H1 (cell line): ENCODE measurements around the gene DMAC2L. TPM values are rescaled to one million over a fixed set of nuclear protein-coding genes. Genes with fewer than 3 reads are reported as not detected.

Experiments
- polyA plus RNA-seq, 7 experiments: library from polyadenylated mRNA; depleted of rRNA in 3 of 7; stranded (reverse) in 5 of 7; unstranded in 2 of 7; fragments of >200 nt in 5 of 7; fragments of 200-250 nt in 2 of 7; gene quantifications; 1 replicate in 5 of 7; 2 replicates in 1 of 7; 4 replicates in 1 of 7; pipeline versions ENCODE4 v1.2.1 to v1.2.3, GENCODE V29; 2011 to 2013; ENCODE audit warnings: missing spikeins in 2 of 7, mixed read lengths in 2 of 7
- total RNA-seq: library from RNA; stranded (reverse); fragmentation: NEBNext Ultra II Directional; extraction: Animal tissue kit (Norgen Biotek cat#: 25700); gene quantifications from 2 replicates; pipeline ENCODE4 v1.2.1, GENCODE V29; 2021
- TF ChIP-seq, protein P1 (sequence below): fragments of 300-600 bp; sonication (generic); IDR thresholded peaks from 2 replicates; pipeline ENCODE4 v1.7.1; 2012; ENCODE audit warnings: low read length, moderate library complexity, mild to moderate bottlenecking, inconsistent platforms; ENCODE audit not compliant: insufficient replicate concordance

DMAC2L gene
- total and polyA plus RNA-seq, 2 of the 8 experiments (the other 6 are each of a cell fraction or from before 2014, with no cell fraction given): 20.3 to 28.9 TPM

DNA sequence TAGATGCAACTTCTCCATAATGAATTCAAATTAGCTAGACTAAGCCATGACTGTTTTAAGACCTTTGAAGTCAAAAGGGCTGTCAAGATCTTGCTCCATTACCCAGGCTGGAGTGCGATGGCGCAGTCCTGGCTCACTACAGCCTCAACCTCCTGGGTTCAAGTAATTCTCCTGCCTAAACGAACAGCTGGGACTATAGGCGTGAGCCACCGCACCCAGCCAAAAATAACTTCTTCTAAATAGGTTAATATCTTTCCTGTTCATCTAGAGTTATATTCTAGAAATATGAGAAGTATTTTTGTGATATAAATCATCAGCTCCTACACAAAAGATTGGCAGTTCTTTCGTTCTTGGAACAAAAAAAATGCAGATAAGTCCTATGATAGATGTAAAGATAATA is 41.2 kb upstream of the DMAC2L start (continued):
- TF ChIP-seq, protein P1, sequence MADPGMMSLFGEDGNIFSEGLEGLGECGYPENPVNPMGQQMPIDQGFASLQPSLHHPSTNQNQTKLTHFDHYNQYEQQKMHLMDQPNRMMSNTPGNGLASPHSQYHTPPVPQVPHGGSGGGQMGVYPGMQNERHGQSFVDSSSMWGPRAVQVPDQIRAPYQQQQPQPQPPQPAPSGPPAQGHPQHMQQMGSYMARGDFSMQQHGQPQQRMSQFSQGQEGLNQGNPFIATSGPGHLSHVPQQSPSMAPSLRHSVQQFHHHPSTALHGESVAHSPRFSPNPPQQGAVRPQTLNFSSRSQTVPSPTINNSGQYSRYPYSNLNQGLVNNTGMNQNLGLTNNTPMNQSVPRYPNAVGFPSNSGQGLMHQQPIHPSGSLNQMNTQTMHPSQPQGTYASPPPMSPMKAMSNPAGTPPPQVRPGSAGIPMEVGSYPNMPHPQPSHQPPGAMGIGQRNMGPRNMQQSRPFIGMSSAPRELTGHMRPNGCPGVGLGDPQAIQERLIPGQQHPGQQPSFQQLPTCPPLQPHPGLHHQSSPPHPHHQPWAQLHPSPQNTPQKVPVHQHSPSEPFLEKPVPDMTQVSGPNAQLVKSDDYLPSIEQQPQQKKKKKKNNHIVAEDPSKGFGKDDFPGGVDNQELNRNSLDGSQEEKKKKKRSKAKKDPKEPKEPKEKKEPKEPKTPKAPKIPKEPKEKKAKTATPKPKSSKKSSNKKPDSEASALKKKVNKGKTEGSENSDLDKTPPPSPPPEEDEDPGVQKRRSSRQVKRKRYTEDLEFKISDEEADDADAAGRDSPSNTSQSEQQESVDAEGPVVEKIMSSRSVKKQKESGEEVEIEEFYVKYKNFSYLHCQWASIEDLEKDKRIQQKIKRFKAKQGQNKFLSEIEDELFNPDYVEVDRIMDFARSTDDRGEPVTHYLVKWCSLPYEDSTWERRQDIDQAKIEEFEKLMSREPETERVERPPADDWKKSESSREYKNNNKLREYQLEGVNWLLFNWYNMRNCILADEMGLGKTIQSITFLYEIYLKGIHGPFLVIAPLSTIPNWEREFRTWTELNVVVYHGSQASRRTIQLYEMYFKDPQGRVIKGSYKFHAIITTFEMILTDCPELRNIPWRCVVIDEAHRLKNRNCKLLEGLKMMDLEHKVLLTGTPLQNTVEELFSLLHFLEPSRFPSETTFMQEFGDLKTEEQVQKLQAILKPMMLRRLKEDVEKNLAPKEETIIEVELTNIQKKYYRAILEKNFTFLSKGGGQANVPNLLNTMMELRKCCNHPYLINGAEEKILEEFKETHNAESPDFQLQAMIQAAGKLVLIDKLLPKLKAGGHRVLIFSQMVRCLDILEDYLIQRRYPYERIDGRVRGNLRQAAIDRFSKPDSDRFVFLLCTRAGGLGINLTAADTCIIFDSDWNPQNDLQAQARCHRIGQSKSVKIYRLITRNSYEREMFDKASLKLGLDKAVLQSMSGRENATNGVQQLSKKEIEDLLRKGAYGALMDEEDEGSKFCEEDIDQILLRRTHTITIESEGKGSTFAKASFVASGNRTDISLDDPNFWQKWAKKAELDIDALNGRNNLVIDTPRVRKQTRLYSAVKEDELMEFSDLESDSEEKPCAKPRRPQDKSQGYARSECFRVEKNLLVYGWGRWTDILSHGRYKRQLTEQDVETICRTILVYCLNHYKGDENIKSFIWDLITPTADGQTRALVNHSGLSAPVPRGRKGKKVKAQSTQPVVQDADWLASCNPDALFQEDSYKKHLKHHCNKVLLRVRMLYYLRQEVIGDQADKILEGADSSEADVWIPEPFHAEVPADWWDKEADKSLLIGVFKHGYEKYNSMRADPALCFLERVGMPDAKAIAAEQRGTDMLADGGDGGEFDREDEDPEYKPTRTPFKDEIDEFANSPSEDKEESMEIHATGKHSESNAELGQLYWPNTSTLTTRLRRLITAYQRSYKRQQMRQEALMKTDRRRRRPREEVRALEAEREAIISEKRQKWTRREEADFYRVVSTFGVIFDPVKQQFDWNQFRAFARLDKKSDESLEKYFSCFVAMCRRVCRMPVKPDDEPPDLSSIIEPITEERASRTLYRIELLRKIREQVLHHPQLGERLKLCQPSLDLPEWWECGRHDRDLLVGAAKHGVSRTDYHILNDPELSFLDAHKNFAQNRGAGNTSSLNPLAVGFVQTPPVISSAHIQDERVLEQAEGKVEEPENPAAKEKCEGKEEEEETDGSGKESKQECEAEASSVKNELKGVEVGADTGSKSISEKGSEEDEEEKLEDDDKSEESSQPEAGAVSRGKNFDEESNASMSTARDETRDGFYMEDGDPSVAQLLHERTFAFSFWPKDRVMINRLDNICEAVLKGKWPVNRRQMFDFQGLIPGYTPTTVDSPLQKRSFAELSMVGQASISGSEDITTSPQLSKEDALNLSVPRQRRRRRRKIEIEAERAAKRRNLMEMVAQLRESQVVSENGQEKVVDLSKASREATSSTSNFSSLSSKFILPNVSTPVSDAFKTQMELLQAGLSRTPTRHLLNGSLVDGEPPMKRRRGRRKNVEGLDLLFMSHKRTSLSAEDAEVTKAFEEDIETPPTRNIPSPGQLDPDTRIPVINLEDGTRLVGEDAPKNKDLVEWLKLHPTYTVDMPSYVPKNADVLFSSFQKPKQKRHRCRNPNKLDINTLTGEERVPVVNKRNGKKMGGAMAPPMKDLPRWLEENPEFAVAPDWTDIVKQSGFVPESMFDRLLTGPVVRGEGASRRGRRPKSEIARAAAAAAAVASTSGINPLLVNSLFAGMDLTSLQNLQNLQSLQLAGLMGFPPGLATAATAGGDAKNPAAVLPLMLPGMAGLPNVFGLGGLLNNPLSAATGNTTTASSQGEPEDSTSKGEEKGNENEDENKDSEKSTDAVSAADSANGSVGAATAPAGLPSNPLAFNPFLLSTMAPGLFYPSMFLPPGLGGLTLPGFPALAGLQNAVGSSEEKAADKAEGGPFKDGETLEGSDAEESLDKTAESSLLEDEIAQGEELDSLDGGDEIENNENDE: no peak
